DMS53 (cell line): ENCODE data around the gene FYTTD1.

Experiments
- DNase-seq: peaks from one replicate; lab custom pipeline; 2025; lab: John Stamatoyannopoulos, UW

Gene FYTTD1

GRCh38 chr3:197737749-197738462 is 11.8 kb upstream of the FYTTD1 start:
- no peak for DNase-seq

GRCh38 chr3:197742787-197743186 is 6.9 kb upstream of the FYTTD1 start:
- DNase-seq, result no peak

- no peak for DNase-seq
Measured at GRCh38 chr3:197746209-197746608, 3.5 kb upstream of the FYTTD1 start.

- DNase-seq, result no peak
Measured at GRCh38 chr3:197746801-197747237, 2.9 kb upstream of the FYTTD1 start.

GRCh38 chr3:197748597-197749314 is 927 bp upstream of the FYTTD1 start:
- DNase-seq, result no peak

GRCh38 chr3:197749315-197749600 is 425 bp upstream of the FYTTD1 start:
- peak; percentile 80 for DNase-seq

- DNase-seq, result peak; percentile 67
Measured at GRCh38 chr3:197750396-197750831, 731 bp downstream of the FYTTD1 start.

GRCh38 chr3:197750858-197751737 is 1.4 kb downstream of the FYTTD1 start:
- DNase-seq, result peak; percentile 41

- no peak for DNase-seq
Measured at GRCh38 chr3:197752107-197752506, 2.4 kb downstream of the FYTTD1 start.

- no peak for DNase-seq
Measured at GRCh38 chr3:197753263-197753662, 3.6 kb downstream of the FYTTD1 start.

GRCh38 chr3:197756704-197757103 is 7.0 kb downstream of the FYTTD1 start:
- no peak for DNase-seq

- no peak for DNase-seq
Measured at GRCh38 chr3:197758512-197758911, 8.8 kb downstream of the FYTTD1 start.

- no peak for DNase-seq
Measured at GRCh38 chr3:197761784-197762183, 12.1 kb downstream of the FYTTD1 start.

- no peak for DNase-seq
Measured at GRCh38 chr3:197775317-197775716, 25.6 kb downstream of the FYTTD1 start.

- DNase-seq, result no peak
Measured at GRCh38 chr3:197782230-197782629, 32.5 kb downstream of the FYTTD1 start.

- DNase-seq, result no peak
Measured at GRCh38 chr3:197784019-197784585, 34.4 kb downstream of the FYTTD1 start.

GRCh38 chr3:197787412-197787811 is 37.7 kb downstream of the FYTTD1 start:
- DNase-seq, result no peak

GRCh38 chr3:197789309-197789708 is 39.6 kb downstream of the FYTTD1 start:
- no peak for DNase-seq

GRCh38 chr3:197790033-197790432 is 40.4 kb downstream of the FYTTD1 start:
- no peak for DNase-seq

- DNase-seq, result peak; percentile 82
Measured at GRCh38 chr3:197791113-197791891, 41.6 kb downstream of the FYTTD1 start, which contains the start of gene LRCH3. TSS of gene LRCH3 (plus strand) at chr3:197791254. CDS start at chr3:197791279, 25 bp downstream.

- peak; percentile 15 for DNase-seq
Measured at GRCh38 chr3:197791892-197792647, 42.4 kb downstream of the FYTTD1 start.
